Heart left ventricle (tissue), 16 donors: ENCODE results near the gene HYAL2. TPM values are rescaled to one million over a fixed set of nuclear protein-coding genes. Genes with fewer than 3 reads are reported as not detected.
A peak's percentile ranks its signal among the peaks of the same experiment; 100 is the strongest.

Experiments
- ATAC-seq, 4 donors: fragments of 200-7000 bp; cut with Tn5 transposase; one replicate each; pipeline ENCODE4 v1.9.1; 2020 to 2022; ENCODE audit warnings: moderate library complexity in 4 of 4, mild to moderate bottlenecking in 3 of 4, moderate number of reproducible peaks in 1 of 4
- DNase-seq, 5 donors: peaks; one replicate each; pipeline ENCODE4 v3.0.0-alpha.2; 2020
- H3K27ac ChIP-seq, 12 donors: fragments of 200-600 bp; sonication (generic) in 4 of 12; one replicate each; pipeline versions ENCODE4 v1.5.0 to v1.8.0; 2016 to 2022; ENCODE audit warnings: mild to moderate bottlenecking in 2 of 12
- H3K27me3 ChIP-seq, 9 donors: fragments of 200-600 bp; sonication (generic) in 2 of 9; one replicate each; pipeline versions ENCODE4 v1.5.1 to v1.8.0; 2016 to 2022; ENCODE audit warnings: mild to moderate bottlenecking in 3 of 9
- H3K36me3 ChIP-seq, 9 donors: fragments of 200-600 bp; sonication (generic) in 2 of 9; one replicate each; pipeline versions ENCODE4 v1.5.0 to v1.8.0; 2018 to 2022; ENCODE audit warnings: mild to moderate bottlenecking in 2 of 9
- H3K4me1 ChIP-seq, 12 donors: fragments of 200-600 bp; sonication (generic) in 4 of 12; one replicate each; pipeline versions ENCODE4 v1.5.0 to v1.8.0; 2016 to 2022; ENCODE audit warnings: mild to moderate bottlenecking in 3 of 12
- H3K4me3 ChIP-seq, 12 donors: fragments of 200-600 bp; sonication (generic) in 4 of 12; one replicate each; pipeline versions ENCODE4 v1.5.0 to v1.8.0; 2017 to 2022; ENCODE audit warnings: mild to moderate bottlenecking in 9 of 12, moderate library complexity in 4 of 12
- H3K9me3 ChIP-seq, 12 donors: fragments of 200-600 bp; sonication (generic) in 4 of 12; one replicate each; pipeline versions ENCODE4 v1.5.0 to v1.8.0; 2016 to 2022; ENCODE audit warnings: mild to moderate bottlenecking in 1 of 12
- CTCF ChIP-seq, 12 donors: fragments of 200-600 bp; sonication (generic) in 4 of 12; IDR thresholded peaks; one replicate each; pipeline versions ENCODE4 v1.5.0 to v1.8.0; 2018 to 2022; ENCODE audit warnings: antibody characterized with exemption in 12 of 12, mild to moderate bottlenecking in 5 of 12
- POLR2A ChIP-seq, 2 donors: fragments of 450-650 bp; IDR thresholded peaks; one replicate each; pipeline ENCODE4 v1.6.1; 2017; ENCODE audit warnings: antibody characterized with exemption in 2 of 2, mild to moderate bottlenecking in 2 of 2, moderate library complexity in 2 of 2
- whole genome bisulfite sequencing, 4 donors: extraction: QIAGEN DNeasy Blood & Tissue Kit in 2 of 4; methylation state at CpG; one replicate each; pipeline versions ENCODE4 v1.1.5 to v1.1.7; 2013 to 2018; 5-methylcytosine and 5-hydroxymethylcytosine counted together
- intact Hi-C, 10 donors: fragments of 100-400 bp; cut with DNase I; formaldehyde crosslinking; loops; one replicate each; pipeline versions ENCODE4 v1.11.1 to v1.14.2; 2022
- polyA plus RNA-seq, 2 donors: library from polyadenylated mRNA; stranded (reverse); fragments of 200-250 nt; gene quantifications; one replicate each; pipeline ENCODE4 v1.2.3, GENCODE V29; 2013
- total RNA-seq, 9 donors: library from RNA; depleted of rRNA in 2 of 9; stranded (reverse); fragments of >200 nt in 2 of 9; fragmentation: NEBNext Ultra II Directional in 3 of 9; extraction: Animal tissue kit (Norgen Biotek cat#: 25700) in 3 of 9; gene quantifications; one replicate each; pipeline versions ENCODE4 v1.1.0 to v1.2.4, GENCODE V29; 2016 to 2023
- donor health status: ischemic (EF 13 %, LVEDD 7.1; RV severe dilation, severe dysfunction).
- donor health status: healthy with polysubstance abuse.
- donor health status: DM: no; HTN: yes; CAD: no.
- donor health status: DM: no; HTN: no; CAD: no.
- donor health status: ischemic (EF 25% LVEDD 6.9; RV normal size, moderate dysfunction).
- donor health status: ischemic (EF 25% LVEDD 5.7; RV mildly dilated, moderate dysfunction).
- donor health status: healthy.
- donor health status: DM: yes; HTN: yes; CAD: no.
- donor health status: ischemic (EF 35%, LVEDD 5.7; RV mildly dilated, moderate dysfunction).
- donor health status: nonischemic (EF 11% LVEDD 7.7; RV severe dilation, severe dysfunction).
- donor health status: DM: yes; HTN: yes; CAD: no.
- donor health status: PGD.
- donor health status: ischemic (EF 29% LVEDD 5.4; RV normal size, mild dysfunction).
- donor health status: nonischemic (EF 23%, LVEDD 6.1; RV moderate dilation, normal function).

The HYAL2 gene
- total and polyA plus RNA-seq, 11 donors: 24.0 to 234 (median 52.2) TPM

GRCh38 chr3:50358355-50358910, 35.9 kb upstream of the HYAL2 start:
- H3K36me3 ChIP-seq: peaks cover 0 to 39% (median 29%) of the 10 kb centered on the region in 9 donors
- 37 to 44% (median 43%) methylated on average over 19 to 24 of the region's 24 CpGs for WGBS, 4 donors
- intact Hi-C loops: loop anchor here in 3 of 10 donors (5.0 to 10.0 kb wide), 3 partner anchors 254 to 1606 kb away; partner anchors contain the start of genes CISH (in 1 of the 3), MANF (in 1 of the 3) and PCBP4 (in 1 of the 3)
- no peaks in the 10 kb centered on the region for H3K27me3 ChIP-seq
- H3K9me3 ChIP-seq: no peaks in the 10 kb centered on the region
- H3K4me1 ChIP-seq: peaks cover 19 to 51% (median 40%) of the 10 kb centered on the region in 12 donors
- peak overlapping the region; percentile 60 to 97 (median 80) for H3K4me3 ChIP-seq
- TF ChIP-seq POLR2A (IDR thresholded peaks at IDR 0.05) (no peak), CTCF (IDR thresholded peaks at IDR 0.05) (no peak)
- DNase-seq: no peak
- H3K27ac ChIP-seq: peak overlapping the region in 11 of 12 donors; percentile 89 to 97 (median 91)
- no peak for ATAC-seq

GRCh38 chr3:50357481-50357880, 34.9 kb upstream of the HYAL2 start:
- TF ChIP-seq POLR2A (IDR thresholded peaks at IDR 0.05) (no peak), CTCF (IDR thresholded peaks at IDR 0.05) (no peak)
- ATAC-seq (no peak), DNase-seq (no peak)
- H3K27me3 ChIP-seq: no peaks in the 10 kb centered on the region
- peaks cover 0 to 48% (median 38%) of the 10 kb centered on the region in 9 donors for H3K36me3 ChIP-seq
- peaks cover 19 to 59% (median 40%) of the 10 kb centered on the region in 12 donors for H3K4me1 ChIP-seq
- H3K27ac ChIP-seq: peak overlapping the region in 8 of 12 donors; percentile 3 to 97 (median 90)
- intact Hi-C loops: loop anchor here in 3 of 10 donors (5.0 to 10.0 kb wide), 3 partner anchors 255 to 1607 kb away; partner anchors contain the start of genes CISH (in 1 of the 3), MANF (in 1 of the 3) and PCBP4 (in 1 of the 3)
- peak overlapping the region in 11 of 12 donors; percentile 60 to 97 (median 76) for H3K4me3 ChIP-seq
- 0 to 56% (median 50%) methylated on average over 1 of the region's 1 CpG for WGBS, 4 donors
- no peaks in the 10 kb centered on the region for H3K9me3 ChIP-seq

GRCh38 chr3:50356553-50356952, 34.0 kb upstream of the HYAL2 start:
- H3K27ac ChIP-seq: peak overlapping the region in 8 of 12 donors; percentile 23 to 97 (median 38)

More at GRCh38 chr3:50356553-50356952, 34.0 kb upstream of the HYAL2 start:
- Histone ChIP-seq H3K36me3 (peaks cover 0 to 54% (median 38%) of the 10 kb centered on the region in 9 donors), H3K4me3 (peak overlapping the region in 9 of 12 donors; percentile 65 to 97 (median 84)), H3K9me3 (no peaks in the 10 kb centered on the region), H3K27me3 (no peaks in the 10 kb centered on the region), H3K4me1 (peaks cover 19 to 63% (median 44%) of the 10 kb centered on the region in 12 donors)
- TF ChIP-seq CTCF (IDR thresholded peaks at IDR 0.05) (no peak), POLR2A (IDR thresholded peaks at IDR 0.05) (no peak)
- intact Hi-C loops: loop anchor here in 3 of 10 donors (5.0 to 10.0 kb wide), 3 partner anchors 256 to 1608 kb away; partner anchors contain the start of genes CISH (in 1 of the 3), MANF (in 1 of the 3) and PCBP4 (in 1 of the 3)
- WGBS, 4 donors: 30 to 37% (median 33%) methylated on average over 5 of the region's 5 CpGs
- ATAC-seq: peak; percentile 12 to 45 (median 29)
- DNase-seq: peak in 3 of 5 donors; percentile 62 to 72 (median 65)
